HepG2 (cell line): ENCODE data around the gene VDAC1. TPM values are rescaled to one million over a fixed set of nuclear protein-coding genes. Genes with fewer than 3 reads are reported as not detected.

Source experiments
- AHR ChIP-seq: IDR thresholded peaks from 2 replicates; pipeline ENCODE4 v1.6.1; 2018; ENCODE audit warnings: missing genetic modification reagents, missing compliant biosample characterization
- ARNTL ChIP-seq: sonication (generic); formaldehyde crosslinking; IDR thresholded peaks from 2 replicates; pipeline ENCODE4 v1.4.0; 2020; ENCODE audit warnings: mild to moderate bottlenecking, missing genetic modification reagents
- FOXK2 ChIP-seq: fragments of 450-650 bp; IDR thresholded peaks from 2 replicates; pipeline ENCODE4 v1.6.1; 2016
- GFI1 ChIP-seq: sonication (generic); formaldehyde crosslinking; IDR thresholded peaks from 2 replicates; pipeline ENCODE4 v1.5.0; 2020; ENCODE audit warnings: missing genetic modification reagents, mild to moderate bottlenecking, borderline replicate concordance
- HIVEP1 ChIP-seq: sonication (generic); formaldehyde crosslinking; IDR thresholded peaks from 2 replicates; pipeline ENCODE4 v1.4.0; 2020; ENCODE audit warnings: mild to moderate bottlenecking, missing genetic modification reagents
- KMT2A ChIP-seq: sonication (generic); formaldehyde crosslinking; IDR thresholded peaks from 2 replicates; pipeline ENCODE4 v1.4.0; 2020; ENCODE audit warnings: missing genetic modification reagents
- SMAD3 ChIP-seq: sonication (generic); formaldehyde crosslinking; IDR thresholded peaks from 2 replicates; pipeline ENCODE4 v1.4.0; 2020; ENCODE audit warnings: missing genetic modification reagents
- SNRNP70 ChIP-seq: fragments of 200-400 bp; formaldehyde crosslinking; IDR thresholded peaks from 2 replicates; pipeline ENCODE4 v1.6.1; 2017; ENCODE audit warnings: mild to moderate bottlenecking, low read depth, low read length, moderate library complexity
- SP1 ChIP-seq, 2 experiments: fragments of 450-650 bp in 1 of 2; sonication (generic) in 1 of 2; formaldehyde crosslinking in 1 of 2; IDR thresholded peaks; 2 replicates each; pipeline versions ENCODE4 v1.4.0 to v1.6.1; 2016 to 2020; ENCODE audit warnings: missing genetic modification reagents in 1 of 2
- TEAD3 ChIP-seq: optimal IDR thresholded peaks from 2 replicates; pipeline ENCODE3; 2016; ENCODE audit warnings: borderline replicate concordance
- TRIM24 ChIP-seq: sonication (generic); formaldehyde crosslinking; IDR thresholded peaks from 2 replicates; pipeline ENCODE4 v1.8.0; 2022; ENCODE audit warnings: mild to moderate bottlenecking, missing genetic modification reagents
- ZNF138 ChIP-seq: sonication (generic); formaldehyde crosslinking; IDR thresholded peaks from 2 replicates; pipeline ENCODE4 v1.5.0; 2020; ENCODE audit warnings: mild to moderate bottlenecking, low read depth, missing genetic modification reagents
- ZNF317 ChIP-seq: sonication (generic); formaldehyde crosslinking; IDR thresholded peaks from 2 replicates; pipeline ENCODE4 v1.5.0; 2020; ENCODE audit warnings: mild to moderate bottlenecking, missing genetic modification reagents
- ZNF484 ChIP-seq: sonication (generic); formaldehyde crosslinking; IDR thresholded peaks from 2 replicates; pipeline ENCODE4 v1.5.1; 2020; ENCODE audit warnings: mild to moderate bottlenecking, low read depth, missing genetic modification reagents, borderline replicate concordance
- ZNF558 ChIP-seq: sonication (generic); formaldehyde crosslinking; IDR thresholded peaks from 2 replicates; pipeline ENCODE4 v1.9.0; 2022; ENCODE audit warnings: mild to moderate bottlenecking, missing genetic modification reagents, borderline replicate concordance
- ZNF747 ChIP-seq: sonication (generic); formaldehyde crosslinking; IDR thresholded peaks from 2 replicates; pipeline ENCODE4 v1.8.1; 2023; ENCODE audit warnings: missing genetic modification reagents, mild to moderate bottlenecking, borderline replicate concordance
- ZNF766 ChIP-seq: sonication (generic); formaldehyde crosslinking; IDR thresholded peaks from 2 replicates; pipeline ENCODE4 v1.5.0; 2020; ENCODE audit warnings: missing genetic modification reagents, borderline replicate concordance
- ZNF777 ChIP-seq: sonication (generic); formaldehyde crosslinking; IDR thresholded peaks from 2 replicates; pipeline ENCODE4 v1.4.0; 2020; ENCODE audit warnings: missing genetic modification reagents
- ZNF782 ChIP-seq: sonication (generic); formaldehyde crosslinking; IDR thresholded peaks from 2 replicates; pipeline ENCODE4 v1.4.0; 2020; ENCODE audit warnings: missing genetic modification reagents, mild to moderate bottlenecking, borderline replicate concordance
- ZNF790 ChIP-seq: sonication (generic); formaldehyde crosslinking; IDR thresholded peaks from 2 replicates; pipeline ENCODE4 v1.8.0; 2022; ENCODE audit warnings: missing genetic modification reagents, mild to moderate bottlenecking, borderline replicate concordance
- polyA plus RNA-seq, 8 experiments: library from polyadenylated mRNA; depleted of rRNA in 3 of 8; stranded (reverse) in 7 of 8; unstranded in 1 of 8; fragments of >200 nt; fragmentation: Illumina TruSeq in 4 of 8; extraction: Trizol in 4 of 8; gene quantifications; 2 replicates each; pipeline versions ENCODE4 v1.2.1 to v1.2.3, GENCODE V29; 2011 to 2016; ENCODE audit warnings: low read depth in 4 of 8, missing spikeins in 1 of 8, mixed read lengths in 1 of 8; ENCODE audit not compliant: insufficient read depth in 1 of 8
- total RNA-seq, 5 experiments: library from RNA; depleted of rRNA; stranded (reverse); fragments of >200 nt; fragmentation: Illumina TruSeq; extraction: Trizol; gene quantifications; 2 replicates each; pipeline ENCODE4 v1.2.3, GENCODE V29; 2016; ENCODE audit warnings: low read depth in 1 of 5
- TF ChIP-seq, protein P1 (sequence below): sonication (generic); formaldehyde crosslinking; IDR thresholded peaks from 2 replicates; pipeline ENCODE4 v1.8.0; 2022; ENCODE audit warnings: missing genetic modification reagents, mild to moderate bottlenecking, borderline replicate concordance
- TF ChIP-seq, protein P2 (sequence below), 2 experiments: sonication (generic) in 1 of 2; formaldehyde crosslinking in 1 of 2; IDR thresholded peaks; 2 replicates each; pipeline versions ENCODE4 v1.4.0 to v1.6.1; 2018 to 2020; ENCODE audit warnings: missing genetic modification reagents in 2 of 2, borderline replicate concordance in 1 of 2, low read depth in 1 of 2, mild to moderate bottlenecking in 1 of 2, missing biosample characterization in 1 of 2
- TF ChIP-seq, protein P3 (sequence below): sonication (generic); formaldehyde crosslinking; IDR thresholded peaks from 2 replicates; pipeline ENCODE4 v1.8.0; 2022; ENCODE audit warnings: missing genetic modification reagents, mild to moderate bottlenecking, inconsistent platforms, borderline replicate concordance

The VDAC1 gene
- total and polyA plus RNA-seq, 2 of the 13 experiments (the other 11 are each of a cell fraction or from before 2014, with no cell fraction given) = 112 to 380 TPM

DNA sequence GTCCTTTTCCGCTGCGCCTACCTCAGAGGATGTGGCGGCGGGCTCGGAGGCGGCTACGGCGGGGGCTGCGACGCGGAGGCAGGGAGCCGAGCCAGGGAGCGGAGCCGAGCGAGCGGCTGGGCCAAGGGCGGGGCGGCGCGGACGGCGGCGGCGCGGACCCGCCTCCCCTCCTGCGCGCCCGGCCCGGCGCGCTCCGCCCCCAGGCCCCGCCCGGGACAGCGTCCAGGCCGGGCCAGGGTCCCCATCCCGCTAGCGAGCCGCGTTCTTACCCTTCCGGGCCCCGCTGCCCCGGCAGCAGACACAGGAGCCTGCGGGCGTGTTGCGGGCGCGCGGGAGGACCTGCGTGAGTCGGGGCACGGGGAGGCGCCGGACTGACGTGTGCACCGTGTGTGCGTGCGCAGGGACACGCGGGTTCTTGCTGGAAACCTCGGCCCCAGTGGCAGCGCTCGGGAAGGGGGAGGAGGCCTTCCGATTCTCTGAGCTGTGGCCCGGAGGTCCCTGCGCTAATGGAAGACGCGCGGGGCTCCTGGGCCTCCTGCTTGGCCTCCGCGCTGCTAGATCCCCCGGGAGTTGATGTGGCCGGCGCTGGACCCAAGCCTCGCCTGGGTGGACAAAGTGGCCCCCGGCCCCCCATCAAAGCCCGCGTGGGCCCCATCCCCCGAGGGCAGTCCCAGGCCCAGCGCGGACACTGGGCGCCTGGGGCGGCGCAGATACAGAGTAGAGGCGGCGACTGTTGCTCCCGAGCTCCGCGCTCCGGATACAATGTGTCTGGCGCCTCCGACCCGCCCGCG lies at the start of gene VDAC1 (continued):
- TF ChIP-seq ZNF747 (no peak; the same call in 1 of the 2 replicates), HIVEP1 (no peak), ZNF558 (CRISPR knock-in tag) (peak; percentile 81; the same call in 1 of the 2 replicates), AHR (CRISPR knock-in tag) (peak; percentile 21; the same call in 1 of the 2 replicates), ZNF790 (peak; percentile 74), ZNF317 (CRISPR knock-in tag) (peak; percentile 72; the same call in 1 of the 2 replicates), ZNF766 (CRISPR knock-in tag) (peak; percentile 71; the same call in 1 of the 2 replicates), ZNF782 (CRISPR knock-in tag) (no peak), SP1 (IDR thresholded peaks at IDR 0.05) (no peak), SP1 (CRISPR knock-in tag; IDR thresholded peaks at IDR 0.05) (no peak), FOXK2 (no peak), ZNF484 (CRISPR knock-in tag) (no peak), ZNF777 (no peak), SMAD3 (CRISPR knock-in tag) (no peak), GFI1 (CRISPR knock-in tag) (0 out of 2 replicates have a peak, but pooled peaks have one; percentile 62), ZNF138 (CRISPR knock-in tag) (no peak), TRIM24 (CRISPR knock-in tag) (no peak), ARNTL (CRISPR knock-in tag) (no peak), KMT2A (CRISPR knock-in tag) (peak; percentile 55), TEAD3 (no peak), SNRNP70 (no peak)
- TF ChIP-seq, protein P1, sequence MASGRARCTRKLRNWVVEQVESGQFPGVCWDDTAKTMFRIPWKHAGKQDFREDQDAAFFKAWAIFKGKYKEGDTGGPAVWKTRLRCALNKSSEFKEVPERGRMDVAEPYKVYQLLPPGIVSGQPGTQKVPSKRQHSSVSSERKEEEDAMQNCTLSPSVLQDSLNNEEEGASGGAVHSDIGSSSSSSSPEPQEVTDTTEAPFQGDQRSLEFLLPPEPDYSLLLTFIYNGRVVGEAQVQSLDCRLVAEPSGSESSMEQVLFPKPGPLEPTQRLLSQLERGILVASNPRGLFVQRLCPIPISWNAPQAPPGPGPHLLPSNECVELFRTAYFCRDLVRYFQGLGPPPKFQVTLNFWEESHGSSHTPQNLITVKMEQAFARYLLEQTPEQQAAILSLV (CRISPR knock-in tag) = 0 out of 2 replicates have a peak, but pooled peaks have one; percentile 56
- TF ChIP-seq, protein P2, sequence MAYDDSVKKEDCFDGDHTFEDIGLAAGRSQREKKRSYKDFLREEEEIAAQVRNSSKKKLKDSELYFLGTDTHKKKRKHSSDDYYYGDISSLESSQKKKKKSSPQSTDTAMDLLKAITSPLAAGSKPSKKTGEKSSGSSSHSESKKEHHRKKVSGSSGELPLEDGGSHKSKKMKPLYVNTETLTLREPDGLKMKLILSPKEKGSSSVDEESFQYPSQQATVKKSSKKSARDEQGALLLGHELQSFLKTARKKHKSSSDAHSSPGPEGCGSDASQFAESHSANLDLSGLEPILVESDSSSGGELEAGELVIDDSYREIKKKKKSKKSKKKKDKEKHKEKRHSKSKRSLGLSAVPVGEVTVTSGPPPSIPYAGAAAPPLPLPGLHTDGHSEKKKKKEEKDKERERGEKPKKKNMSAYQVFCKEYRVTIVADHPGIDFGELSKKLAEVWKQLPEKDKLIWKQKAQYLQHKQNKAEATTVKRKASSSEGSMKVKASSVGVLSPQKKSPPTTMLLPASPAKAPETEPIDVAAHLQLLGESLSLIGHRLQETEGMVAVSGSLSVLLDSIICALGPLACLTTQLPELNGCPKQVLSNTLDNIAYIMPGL (CRISPR knock-in tag; IDR thresholded peaks at IDR 0.05; ENCODE audit: borderline replicate concordance in 1 of 2, low read depth in 1 of 2) = peak; percentile 44 to 91; a peak in 3 of 4 replicates
- TF ChIP-seq, protein P3, sequence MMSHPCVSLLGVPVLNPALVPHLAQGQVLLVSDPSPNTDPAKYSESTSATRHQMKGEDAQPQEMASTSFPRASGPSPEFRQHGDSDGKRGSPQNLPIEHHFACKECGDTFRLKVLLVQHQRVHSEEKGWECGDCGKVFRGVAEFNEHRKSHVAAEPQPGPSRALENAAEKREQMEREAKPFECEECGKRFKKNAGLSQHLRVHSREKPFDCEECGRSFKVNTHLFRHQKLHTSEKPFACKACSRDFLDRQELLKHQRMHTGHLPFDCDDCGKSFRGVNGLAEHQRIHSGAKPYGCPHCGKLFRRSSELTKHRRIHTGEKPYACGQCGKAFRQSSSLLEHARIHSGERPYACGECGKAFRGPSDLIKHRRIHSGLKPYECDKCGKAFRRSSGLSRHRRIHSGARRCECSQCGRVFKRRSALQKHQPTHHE (CRISPR knock-in tag) = 0 out of 2 replicates have a peak, but pooled peaks have one; percentile 6
